Measurements from ENCODE around the gene CDC14A.

CDC14A gene

GRCh38 chr1:100353988-100354387 is 1.7 kb downstream of the CDC14A start:
- H3K4me3 ChIP-seq (ENCODE audit: low read depth, low read length) = no peak overlapping the region
- DNase-seq (ENCODE audit: low read depth) = no peak
- no peak for TF ChIP-seq CTCF (conservative IDR thresholded peaks at IDR 0.05; ENCODE audit: low read depth, low read length)

- no peak overlapping the region for H3K4me3 ChIP-seq (ENCODE audit: low read depth, low read length)
- TF ChIP-seq CTCF (conservative IDR thresholded peaks at IDR 0.05; ENCODE audit: low read depth, low read length) = no peak
- peak; percentile 65 for DNase-seq (ENCODE audit: low read depth)
Measured at GRCh38 chr1:100354971-100355394, 2.7 kb downstream of the CDC14A start.

GRCh38 chr1:100358210-100358609 is 5.9 kb downstream of the CDC14A start:
- no peak overlapping the region for H3K4me3 ChIP-seq (ENCODE audit: low read depth, low read length)
- DNase-seq (ENCODE audit: low read depth) = peak; percentile 52
- peak; percentile 60 for TF ChIP-seq CTCF (conservative IDR thresholded peaks at IDR 0.05; ENCODE audit: low read depth, low read length)

GRCh38 chr1:100359139-100359538 is 6.8 kb downstream of the CDC14A start:
- no peak overlapping the region for H3K4me3 ChIP-seq (ENCODE audit: low read depth, low read length)
- no peak for DNase-seq (ENCODE audit: low read depth)
- no peak for TF ChIP-seq CTCF (conservative IDR thresholded peaks at IDR 0.05; ENCODE audit: low read depth, low read length)

- DNase-seq (ENCODE audit: low read depth) = peak; percentile 95
- TF ChIP-seq CTCF (conservative IDR thresholded peaks at IDR 0.05; ENCODE audit: low read depth, low read length) = no peak
Measured at GRCh38 chr1:100360790-100361510, 8.6 kb downstream of the CDC14A start.

GRCh38 chr1:100361511-100362089 is 9.3 kb downstream of the CDC14A start:
- no peak for TF ChIP-seq CTCF (conservative IDR thresholded peaks at IDR 0.05; ENCODE audit: low read depth, low read length)
- DNase-seq (ENCODE audit: low read depth) = no peak
- no peak overlapping the region for H3K4me3 ChIP-seq (ENCODE audit: low read depth, low read length)

More at GRCh38 chr1:100360790-100361510, 8.6 kb downstream of the CDC14A start:
- no peak overlapping the region for H3K4me3 ChIP-seq (ENCODE audit: low read depth, low read length)
